HepG2 (cell line): ENCODE results near the gene ADAMTS14. TPM values are rescaled to one million over a fixed set of nuclear protein-coding genes. Genes with fewer than 3 reads are reported as not detected.

Experiments used
- ATAC-seq: fragments of 200-7000 bp; cut with Tn5 transposase; 3 replicates; pipeline ENCODE4 v1.9.1; 2020; ENCODE audit warnings: mild to moderate bottlenecking, moderate library complexity
- BruUV-seq: library from RNA; stranded (reverse); fragments of 400-500 nt; replicated peaks from 2 replicates; lab custom pipeline; 2021; lab: Mats Ljungman, UMichigan
- CTCF ChIA-PET: fragments of 300-600 bp; formaldehyde crosslinking; extraction: SDS; loops from one replicate; lab custom pipeline; 2021; ENCODE audit warnings: low total read pairs, inconsistent platforms, low intra/inter-chr PET ratio; lab: Yijun Ruan, JAX
- POLR2A ChIA-PET: fragments of 350-600 bp; sonication (Branson Sonifier 250); formaldehyde crosslinking; loops from one replicate; lab custom pipeline; 2020; ENCODE audit warnings: antibody characterized with exemption, inconsistent platforms; lab: Yijun Ruan, JAX
- DNase-seq: peaks from one replicate; pipeline ENCODE4 v3.0.0-alpha.2; 2015; ENCODE audit warnings: low spot score
- FAIRE-seq: peaks from 3 replicates; lab custom pipeline; 2011; peaks lifted over from hg19 to GRCh38; lab: Jason Lieb, UNC
- H2AFZ ChIP-seq: one replicate; pipeline ENCODE4 v1.6.1; 2011; ENCODE audit warnings: low read length, inconsistent platforms
- H3K27ac ChIP-seq: fragments of 300-600 bp; 3 replicates; pipeline ENCODE4 v1.8.0; 2011; ENCODE audit warnings: mixed run types, mild to moderate bottlenecking, mixed read lengths, low read length, inconsistent platforms; ENCODE audit not compliant: insufficient read depth; ENCODE audit errors: extremely low read length
- H3K27me3 ChIP-seq, 2 experiments: fragments of 200-600 bp in 1 of 2; 2 replicates in 1 of 2; 3 replicates in 1 of 2; pipeline versions ENCODE4 v1.6.0 to v1.8.0; 2011; ENCODE audit warnings: low read length in 2 of 2, mild to moderate bottlenecking in 2 of 2, moderate library complexity in 2 of 2, inconsistent platforms in 1 of 2; ENCODE audit not compliant: insufficient read depth in 2 of 2, control insufficient read depth in 1 of 2
- H3K36me3 ChIP-seq, 2 experiments: fragments of 200-600 bp in 1 of 2; replicated peaks in 1 of 2; 2 replicates in 1 of 2; 3 replicates in 1 of 2; pipeline versions ENCODE4 v1.5.1 to v1.8.0; 2011; ENCODE audit warnings: low read length in 2 of 2, inconsistent platforms in 1 of 2; ENCODE audit not compliant: insufficient read depth in 2 of 2, control insufficient read depth in 1 of 2
- H3K4me1 ChIP-seq: 2 replicates; pipeline ENCODE4 v1.5.1; 2012; ENCODE audit warnings: low read length, inconsistent platforms; ENCODE audit not compliant: insufficient read depth
- H3K4me2 ChIP-seq: 2 replicates; pipeline ENCODE4 v1.6.0; 2011; ENCODE audit warnings: low read depth, low read length, inconsistent platforms
- H3K4me3 ChIP-seq, 3 experiments: fragments of 200-600 bp in 1 of 3; sonication (generic), shearing (Covaris generic) in 1 of 3; replicated peaks in 1 of 3; 2 replicates each; pipeline ENCODE4 v1.5.1; 2011 to 2016; ENCODE audit warnings: low read length in 3 of 3, inconsistent platforms in 2 of 3, low read depth in 2 of 3, mild to moderate bottlenecking in 2 of 3, control low read depth in 1 of 3, mixed read lengths in 1 of 3; ENCODE audit not compliant: insufficient read depth in 1 of 3
- H3K79me2 ChIP-seq: one replicate; pipeline ENCODE4 v1.6.1; 2011; ENCODE audit warnings: low read length, inconsistent platforms; ENCODE audit not compliant: insufficient read depth
- H3K9ac ChIP-seq: 2 replicates; pipeline ENCODE4 v1.6.0; 2011; ENCODE audit warnings: mild to moderate bottlenecking, low read depth, low read length, inconsistent platforms; ENCODE audit not compliant: insufficient read depth
- H3K9me3 ChIP-seq: 2 replicates; pipeline ENCODE4 v1.5.1; 2012; ENCODE audit warnings: mild to moderate bottlenecking, low read length
- H4K20me1 ChIP-seq: 2 replicates; pipeline ENCODE4 v1.6.0; 2011; ENCODE audit warnings: inconsistent platforms, mild to moderate bottlenecking, low read length, moderate library complexity; ENCODE audit not compliant: insufficient read depth
- ATAD3A ChIP-seq: sonication (generic); formaldehyde crosslinking; IDR thresholded peaks from 2 replicates; pipeline ENCODE4 v1.4.0; 2020; ENCODE audit warnings: missing genetic modification reagents
- CHD2 ChIP-seq: IDR thresholded peaks from 2 replicates; pipeline ENCODE4 v1.6.1; 2011; ENCODE audit warnings: low read depth, low read length, improper control_type of control experiment
- CHD4 ChIP-seq: fragments of 200-600 bp; sonication (generic); IDR thresholded peaks from 2 replicates; pipeline ENCODE4 v1.7.0; 2017; ENCODE audit warnings: mild to moderate bottlenecking, low read length, borderline replicate concordance
- EP300 ChIP-seq, 3 experiments: sonication (generic) in 1 of 3; formaldehyde crosslinking in 1 of 3; IDR thresholded peaks; 2 replicates each; pipeline versions ENCODE4 v1.5.1 to v1.6.1; 2011 to 2020; ENCODE audit warnings: low read depth in 2 of 3, low read length in 2 of 3, borderline replicate concordance in 1 of 3, improper control_type of control experiment in 1 of 3, mild to moderate bottlenecking in 1 of 3, missing genetic modification reagents in 1 of 3, moderate library complexity in 1 of 3
- NCOA2 ChIP-seq: sonication (generic); formaldehyde crosslinking; IDR thresholded peaks from 2 replicates; pipeline ENCODE4 v1.8.0; 2022; ENCODE audit warnings: inconsistent platforms
- REST ChIP-seq, 2 experiments: IDR thresholded peaks; 2 replicates each; pipeline ENCODE4 v1.6.1; 2011 to 2012; ENCODE audit warnings: low read length in 2 of 2, borderline replicate concordance in 1 of 2, low read depth in 1 of 2, mild to moderate bottlenecking in 1 of 2, moderate library complexity in 1 of 2
- SIN3A ChIP-seq: IDR thresholded peaks from 2 replicates; pipeline ENCODE4 v1.6.1; 2011; ENCODE audit warnings: low read depth, mild to moderate bottlenecking, control low read depth, low read length, borderline replicate concordance
- STAG1 ChIP-seq: sonication (generic); formaldehyde crosslinking; IDR thresholded peaks from 2 replicates; pipeline ENCODE4 v1.4.0; 2020; ENCODE audit warnings: missing genetic modification reagents
- TCF12 ChIP-seq, 2 experiments: fragments of 450-650 bp in 1 of 2; sonication (generic) in 1 of 2; formaldehyde crosslinking in 1 of 2; IDR thresholded peaks; 2 replicates each; pipeline versions ENCODE4 v1.6.1 to v1.8.0; 2017 to 2022; ENCODE audit warnings: antibody characterized with exemption in 1 of 2, mild to moderate bottlenecking in 1 of 2, missing genetic modification reagents in 1 of 2, moderate library complexity in 1 of 2
- TEF ChIP-seq: sonication (generic); formaldehyde crosslinking; IDR thresholded peaks from 2 replicates; pipeline ENCODE4 v1.5.0; 2020; ENCODE audit warnings: missing genetic modification reagents
- XRCC5 ChIP-seq: fragments of 200-400 bp; formaldehyde crosslinking; optimal IDR thresholded peaks from 2 replicates; pipeline ENCODE3; 2017; ENCODE audit warnings: mild to moderate bottlenecking, low read length
- ZBTB49 ChIP-seq: sonication (generic); formaldehyde crosslinking; IDR thresholded peaks from 2 replicates; pipeline ENCODE4 v1.4.0; 2020; ENCODE audit warnings: missing genetic modification reagents, borderline replicate concordance
- ZNF256 ChIP-seq: sonication (generic); formaldehyde crosslinking; conservative IDR thresholded peaks from 2 replicates; pipeline ENCODE4 v1.4.0; 2020; ENCODE audit warnings: missing genetic modification reagents
- ZNF337 ChIP-seq: sonication (generic); formaldehyde crosslinking; IDR thresholded peaks from 2 replicates; pipeline ENCODE4 v1.5.1; 2020; ENCODE audit warnings: missing genetic modification reagents, low read depth, mild to moderate bottlenecking, borderline replicate concordance
- ZNF343 ChIP-seq: sonication (generic); formaldehyde crosslinking; IDR thresholded peaks from 2 replicates; pipeline ENCODE4 v1.4.0; 2020; ENCODE audit warnings: mild to moderate bottlenecking, missing genetic modification reagents
- ZNF672 ChIP-seq: sonication (generic); formaldehyde crosslinking; IDR thresholded peaks from 2 replicates; pipeline ENCODE4 v1.8.1; 2022; ENCODE audit warnings: missing genetic modification reagents
- ZSCAN21 ChIP-seq: sonication (generic); formaldehyde crosslinking; IDR thresholded peaks from 2 replicates; pipeline ENCODE4 v1.8.0; 2022; ENCODE audit warnings: mild to moderate bottlenecking, missing genetic modification reagents, moderate library complexity, borderline replicate concordance
- WGBS: methylation state at CpG from one replicate; pipeline ENCODE4 v1.1.6; 2017; ENCODE audit warnings: low lambda C conversion rate; 5-methylcytosine and 5-hydroxymethylcytosine counted together
- in situ Hi-C: cut with HindIII; loops from 2 replicates; pipeline ENCODE4 v1.10.0; 2017; ENCODE audit warnings: low pct_unique_long_range_greater_than_20kb; ENCODE audit not compliant: extremely low pct_ligation_motif_present
- intact Hi-C: fragments of 100-400 bp; cut with micrococcal nuclease; formaldehyde crosslinking; loops from one replicate; pipeline ENCODE4 v1.10.0; 2022; ENCODE audit not compliant: unreplicated experiment
- polyA plus RNA-seq, 8 experiments: library from polyadenylated mRNA; depleted of rRNA in 3 of 8; stranded (reverse) in 7 of 8; unstranded in 1 of 8; fragments of >200 nt; fragmentation: Illumina TruSeq in 4 of 8; extraction: Trizol in 4 of 8; gene quantifications; 2 replicates each; pipeline versions ENCODE4 v1.2.1 to v1.2.3, GENCODE V29; 2011 to 2016; ENCODE audit warnings: low read depth in 4 of 8, missing spikeins in 1 of 8, mixed read lengths in 1 of 8; ENCODE audit not compliant: insufficient read depth in 1 of 8
- total RNA-seq, 5 experiments: library from RNA; depleted of rRNA; stranded (reverse); fragments of >200 nt; fragmentation: Illumina TruSeq; extraction: Trizol; gene quantifications; 2 replicates each; pipeline ENCODE4 v1.2.3, GENCODE V29; 2016; ENCODE audit warnings: low read depth in 1 of 5

ADAMTS14 gene
- total and polyA plus RNA-seq, 2 of the 13 experiments (the other 11 are each of a cell fraction or from before 2014, with no cell fraction given), result 0.04 to 0.07 TPM

- ATAC-seq (no peak), DNase-seq (no peak), FAIRE-seq (no peak)
- no peaks in the 10 kb centered on the region for H3K27me3 ChIP-seq
- H3K4me3 ChIP-seq, result no peak overlapping the region
- no peaks in the 10 kb centered on the region for H3K4me1 ChIP-seq
- H2AFZ ChIP-seq, result no peak overlapping the region
- no peak overlapping the region for H3K4me2 ChIP-seq
- no peaks in the 10 kb centered on the region for H3K36me3 ChIP-seq
- no peaks in the 10 kb centered on the region for H3K79me2 ChIP-seq
- no peaks in the 10 kb centered on the region for H4K20me1 ChIP-seq
- in situ Hi-C loops, result no loop called here
- 66% methylated on average over 6 of the region's 6 CpGs for WGBS
- H3K9me3 ChIP-seq, result no peaks in the 10 kb centered on the region
- CTCF ChIA-PET, result no interaction called here
- H3K9ac ChIP-seq, result no peak overlapping the region
- intact Hi-C loops, result no loop called here
- no TSS peak for BruUV-seq
- POLR2A ChIA-PET, result no interaction called here
- no peak overlapping the region for H3K27ac ChIP-seq
- no peak for TF ChIP-seq STAG1
- TF ChIP-seq ZNF672 (CRISPR knock-in tag), result no peak
- TF ChIP-seq ZSCAN21 (CRISPR knock-in tag), result no peak
- TF ChIP-seq CHD2, result no peak
- TF ChIP-seq ATAD3A, result no peak
- no peak for TF ChIP-seq TEF
- TF ChIP-seq TCF12 (IDR thresholded peaks at IDR 0.05), result no peak
- TF ChIP-seq TCF12 (CRISPR knock-in tag; IDR thresholded peaks at IDR 0.05), result no peak
- no peak for TF ChIP-seq XRCC5
- no peak for TF ChIP-seq ZBTB49 (CRISPR knock-in tag)
- TF ChIP-seq REST (IDR thresholded peaks at IDR 0.05; ENCODE audit: borderline replicate concordance in 1 of 2, low read depth in 1 of 2, low read length in 2 of 2), result no peak
- TF ChIP-seq NCOA2 (CRISPR knock-in tag), result no peak
- no peak for TF ChIP-seq SIN3A
- no peak for TF ChIP-seq ZNF337 (CRISPR knock-in tag)
- TF ChIP-seq ZNF256, result no peak
- no peak for TF ChIP-seq EP300 (IDR thresholded peaks at IDR 0.05; ENCODE audit: low read depth in 2 of 2, low read length in 2 of 2)
- no peak for TF ChIP-seq EP300 (CRISPR knock-in tag; IDR thresholded peaks at IDR 0.05; ENCODE audit: borderline replicate concordance)
- no peak for TF ChIP-seq ZNF343
- TF ChIP-seq CHD4, result no peak
Measured at GRCh38 chr10:70691611-70692010, 19.3 kb downstream of the ADAMTS14 start.
